ENCODE measurements around the gene CPT1C.

GRCh38 chr19:49655570-49656455 lies 35.1 kb upstream of the CPT1C start:
- TF ChIP-seq, protein P1, sequence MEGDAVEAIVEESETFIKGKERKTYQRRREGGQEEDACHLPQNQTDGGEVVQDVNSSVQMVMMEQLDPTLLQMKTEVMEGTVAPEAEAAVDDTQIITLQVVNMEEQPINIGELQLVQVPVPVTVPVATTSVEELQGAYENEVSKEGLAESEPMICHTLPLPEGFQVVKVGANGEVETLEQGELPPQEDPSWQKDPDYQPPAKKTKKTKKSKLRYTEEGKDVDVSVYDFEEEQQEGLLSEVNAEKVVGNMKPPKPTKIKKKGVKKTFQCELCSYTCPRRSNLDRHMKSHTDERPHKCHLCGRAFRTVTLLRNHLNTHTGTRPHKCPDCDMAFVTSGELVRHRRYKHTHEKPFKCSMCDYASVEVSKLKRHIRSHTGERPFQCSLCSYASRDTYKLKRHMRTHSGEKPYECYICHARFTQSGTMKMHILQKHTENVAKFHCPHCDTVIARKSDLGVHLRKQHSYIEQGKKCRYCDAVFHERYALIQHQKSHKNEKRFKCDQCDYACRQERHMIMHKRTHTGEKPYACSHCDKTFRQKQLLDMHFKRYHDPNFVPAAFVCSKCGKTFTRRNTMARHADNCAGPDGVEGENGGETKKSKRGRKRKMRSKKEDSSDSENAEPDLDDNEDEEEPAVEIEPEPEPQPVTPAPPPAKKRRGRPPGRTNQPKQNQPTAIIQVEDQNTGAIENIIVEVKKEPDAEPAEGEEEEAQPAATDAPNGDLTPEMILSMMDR (IDR thresholded peaks at IDR 0.05; ENCODE audit: insufficient read depth, low read depth, low read length) = no peak
- TF ChIP-seq EZH2 (IDR thresholded peaks at IDR 0.05; ENCODE audit: insufficient read depth, low read length) = no peak

Data from astrocyte (in vitro differentiated cells and primary cell).